WTC11 (cell line): ENCODE measurements around the gene AGAP1.

Experiments used
- CREB1 ChIP-seq: sonication (generic); formaldehyde crosslinking; IDR thresholded peaks from 2 replicates; pipeline ENCODE4 v1.8.0; 2023; ENCODE audit warnings: mild to moderate bottlenecking, missing genetic modification reagents
- KAT7 ChIP-seq: sonication (generic); formaldehyde crosslinking; IDR thresholded peaks from 2 replicates; pipeline ENCODE4 v1.8.1; 2023; ENCODE audit warnings: missing genetic modification reagents, mild to moderate bottlenecking, borderline replicate concordance
- SP1 ChIP-seq: sonication (generic); formaldehyde crosslinking; conservative IDR thresholded peaks from 2 replicates; pipeline ENCODE4 v1.8.1; 2022; ENCODE audit warnings: missing genetic modification reagents
- TF ChIP-seq, protein P1 (sequence below): fragments of 200-600 bp; IDR thresholded peaks from 2 replicates; pipeline ENCODE4 v1.8.0; 2022; ENCODE audit warnings: antibody characterized with exemption
- TF ChIP-seq, protein P2 (sequence below): sonication (generic); formaldehyde crosslinking; IDR thresholded peaks from 2 replicates; pipeline ENCODE4 v1.8.1; 2022; ENCODE audit warnings: mild to moderate bottlenecking, missing genetic modification reagents, moderate library complexity, borderline replicate concordance

DNA sequence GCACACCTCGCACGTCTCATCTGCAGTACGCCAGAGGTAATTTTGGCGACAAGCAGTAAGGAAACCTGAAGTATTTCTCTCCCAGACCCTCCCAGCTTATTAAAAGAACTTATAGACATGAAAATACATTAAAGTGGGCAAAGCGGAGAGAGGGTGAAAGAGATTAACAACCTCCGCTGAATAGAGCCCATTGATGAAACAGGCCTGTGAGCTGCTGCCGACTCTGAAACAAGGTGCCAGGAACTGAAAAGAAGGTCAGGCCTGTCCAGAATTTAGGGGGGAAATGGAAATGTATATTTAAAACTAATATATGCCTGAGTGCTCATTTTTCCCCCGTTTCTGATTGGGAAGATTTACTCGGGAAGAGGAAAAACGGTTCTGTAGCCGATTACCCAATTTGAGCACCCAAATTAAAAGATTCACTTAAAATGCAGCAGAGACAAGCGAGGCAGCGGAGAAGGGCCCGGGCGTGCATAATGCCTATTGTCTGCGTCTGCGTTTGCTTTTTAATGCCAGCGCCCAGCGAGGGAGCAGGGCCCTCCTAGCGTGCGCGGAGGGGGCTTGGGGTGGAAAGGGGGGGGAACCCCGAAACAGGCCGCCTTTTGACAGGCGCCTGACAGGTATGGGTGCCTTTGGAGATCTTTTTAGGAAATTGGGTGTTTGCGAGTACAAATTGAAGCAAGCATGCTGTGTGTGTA is 358.1 kb downstream of the AGAP1 start:
- TF ChIP-seq CREB1 (CRISPR knock-in tag) (no peak), SP1 (CRISPR knock-in tag) (no peak), KAT7 (no peak)
- TF ChIP-seq, protein P1, sequence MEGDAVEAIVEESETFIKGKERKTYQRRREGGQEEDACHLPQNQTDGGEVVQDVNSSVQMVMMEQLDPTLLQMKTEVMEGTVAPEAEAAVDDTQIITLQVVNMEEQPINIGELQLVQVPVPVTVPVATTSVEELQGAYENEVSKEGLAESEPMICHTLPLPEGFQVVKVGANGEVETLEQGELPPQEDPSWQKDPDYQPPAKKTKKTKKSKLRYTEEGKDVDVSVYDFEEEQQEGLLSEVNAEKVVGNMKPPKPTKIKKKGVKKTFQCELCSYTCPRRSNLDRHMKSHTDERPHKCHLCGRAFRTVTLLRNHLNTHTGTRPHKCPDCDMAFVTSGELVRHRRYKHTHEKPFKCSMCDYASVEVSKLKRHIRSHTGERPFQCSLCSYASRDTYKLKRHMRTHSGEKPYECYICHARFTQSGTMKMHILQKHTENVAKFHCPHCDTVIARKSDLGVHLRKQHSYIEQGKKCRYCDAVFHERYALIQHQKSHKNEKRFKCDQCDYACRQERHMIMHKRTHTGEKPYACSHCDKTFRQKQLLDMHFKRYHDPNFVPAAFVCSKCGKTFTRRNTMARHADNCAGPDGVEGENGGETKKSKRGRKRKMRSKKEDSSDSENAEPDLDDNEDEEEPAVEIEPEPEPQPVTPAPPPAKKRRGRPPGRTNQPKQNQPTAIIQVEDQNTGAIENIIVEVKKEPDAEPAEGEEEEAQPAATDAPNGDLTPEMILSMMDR: no peak
- TF ChIP-seq, protein P2, sequence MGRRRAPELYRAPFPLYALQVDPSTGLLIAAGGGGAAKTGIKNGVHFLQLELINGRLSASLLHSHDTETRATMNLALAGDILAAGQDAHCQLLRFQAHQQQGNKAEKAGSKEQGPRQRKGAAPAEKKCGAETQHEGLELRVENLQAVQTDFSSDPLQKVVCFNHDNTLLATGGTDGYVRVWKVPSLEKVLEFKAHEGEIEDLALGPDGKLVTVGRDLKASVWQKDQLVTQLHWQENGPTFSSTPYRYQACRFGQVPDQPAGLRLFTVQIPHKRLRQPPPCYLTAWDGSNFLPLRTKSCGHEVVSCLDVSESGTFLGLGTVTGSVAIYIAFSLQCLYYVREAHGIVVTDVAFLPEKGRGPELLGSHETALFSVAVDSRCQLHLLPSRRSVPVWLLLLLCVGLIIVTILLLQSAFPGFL (CRISPR knock-in tag): no peak
